K562 (cell line): Measurements from ENCODE around the gene NES. TPM values are rescaled to one million over a fixed set of nuclear protein-coding genes. Genes with fewer than 3 reads are reported as not detected.

ENCODE experiments used
- ATAC-seq: fragments of 200-7000 bp; cut with Tn5 transposase; 3 replicates; pipeline ENCODE4 v1.9.1; 2020; ENCODE audit warnings: moderate library complexity
- BruUV-seq: library from RNA; stranded (reverse); fragments of 400-500 nt; replicated peaks from 2 replicates; lab custom pipeline; 2021; lab: Mats Ljungman, UMichigan
- CTCF ChIA-PET: fragments of 300-600 bp; formaldehyde crosslinking; extraction: SDS; loops from one replicate; lab custom pipeline; 2021; ENCODE audit warnings: low intra/inter-chr PET ratio; lab: Yijun Ruan, JAX
- POLR2A ChIA-PET: fragments of 300-600, 350-650 bp; sonication (Branson Sonifier 250); formaldehyde crosslinking; extraction: SDS; loops from one replicate; lab custom pipeline; 2021; ENCODE audit warnings: antibody characterized with exemption, inconsistent platforms; lab: Yijun Ruan, JAX
- DNase-seq, 4 experiments: peaks; one replicate each; pipeline versions ENCODE4 v3.0.0 to v3.0.0-alpha.2; 2011 to 2018; ENCODE audit warnings: low spot score in 3 of 4, mixed read lengths in 3 of 4; ENCODE audit errors: extremely low read depth in 1 of 4
- FAIRE-seq: peaks from 2 replicates; lab custom pipeline; 2011; peaks lifted over from hg19 to GRCh38; lab: Jason Lieb, UNC
- H2AFZ ChIP-seq: 2 replicates; pipeline ENCODE4 v1.6.0; 2011; ENCODE audit warnings: low read depth, low read length, control low read depth, inconsistent platforms
- H3K27ac ChIP-seq: fragments of 200-600 bp; 3 replicates; pipeline ENCODE4 v1.8.0; 2011; ENCODE audit warnings: low read depth, mild to moderate bottlenecking, control low read depth, inconsistent platforms, low read length, moderate library complexity, mixed read lengths; ENCODE audit errors: extremely low read depth
- H3K27me3 ChIP-seq, 2 experiments: fragments of 300-600 bp in 1 of 2; 2 replicates in 1 of 2; 3 replicates in 1 of 2; pipeline versions ENCODE4 v1.6.0 to v1.8.0; 2011; ENCODE audit warnings: inconsistent platforms in 2 of 2, low read length in 2 of 2, mild to moderate bottlenecking in 1 of 2, mixed read lengths in 1 of 2, moderate library complexity in 1 of 2; ENCODE audit not compliant: control insufficient read depth in 2 of 2, insufficient read depth in 2 of 2
- H3K36me3 ChIP-seq: fragments of 300-600 bp; 3 replicates; pipeline ENCODE4 v1.8.0; 2011; ENCODE audit warnings: mild to moderate bottlenecking, low read length, inconsistent platforms; ENCODE audit not compliant: control insufficient read depth, insufficient read depth
- H3K4me1 ChIP-seq, 2 experiments: fragments of 200-600 bp in 1 of 2; replicated peaks in 1 of 2; 2 replicates in 1 of 2; 3 replicates in 1 of 2; pipeline versions ENCODE4 v1.5.1 to v1.8.0; 2011; ENCODE audit warnings: inconsistent platforms in 2 of 2, low read length in 2 of 2, mild to moderate bottlenecking in 1 of 2, mixed read lengths in 1 of 2, moderate library complexity in 1 of 2; ENCODE audit not compliant: control insufficient read depth in 2 of 2, insufficient read depth in 2 of 2
- H3K4me2 ChIP-seq: 2 replicates; pipeline ENCODE4 v1.6.1; 2011; ENCODE audit warnings: low read length, control low read depth, inconsistent platforms, mixed read lengths; ENCODE audit not compliant: insufficient read depth
- H3K4me3 ChIP-seq: fragments of 200-600 bp; sonication (generic), shearing (Covaris generic); 2 replicates; pipeline ENCODE4 v1.5.1; 2016; ENCODE audit warnings: control low read depth, inconsistent platforms
- H3K79me2 ChIP-seq: fragments of 200-600 bp; 3 replicates; pipeline ENCODE4 v1.8.0; 2011; ENCODE audit warnings: low read length, inconsistent platforms; ENCODE audit not compliant: control insufficient read depth, insufficient read depth
- H3K9ac ChIP-seq, 2 experiments: 2 replicates each; pipeline versions ENCODE4 v1.6.0 to v1.6.1; 2011; ENCODE audit warnings: low read depth in 2 of 2, low read length in 2 of 2, control low read depth in 1 of 2, inconsistent platforms in 1 of 2, mild to moderate bottlenecking in 1 of 2, mixed read lengths in 1 of 2; ENCODE audit not compliant: insufficient read depth in 1 of 2
- H3K9me1 ChIP-seq: one replicate; pipeline ENCODE4 v1.6.0; 2011; ENCODE audit warnings: inconsistent platforms, mild to moderate bottlenecking, low read length, moderate library complexity; ENCODE audit not compliant: control insufficient read depth, insufficient read depth
- H3K9me3 ChIP-seq: replicated peaks from 2 replicates; pipeline ENCODE4 v1.5.1; 2011; ENCODE audit warnings: low read depth, low read length, inconsistent platforms; ENCODE audit not compliant: control insufficient read depth, insufficient read depth
- H4K20me1 ChIP-seq: replicated peaks from 2 replicates; pipeline ENCODE4 v1.6.1; 2011; ENCODE audit warnings: low read length, inconsistent platforms, mixed read lengths; ENCODE audit not compliant: control insufficient read depth, insufficient read depth
- ARID1B ChIP-seq: fragments of 450-650 bp; IDR thresholded peaks from 2 replicates; pipeline ENCODE4 v1.6.1; 2016; ENCODE audit warnings: antibody characterized with exemption, mild to moderate bottlenecking, inconsistent platforms
- HMGXB4 ChIP-seq: sonication (generic); formaldehyde crosslinking; IDR thresholded peaks from 2 replicates; pipeline ENCODE4 v1.8.1; 2023; ENCODE audit warnings: mild to moderate bottlenecking, missing genetic modification reagents
- IFI16 ChIP-seq: fragments of 250-450 bp; sonication (Bioruptor Pico); IDR thresholded peaks from 2 replicates; pipeline ENCODE4 v2.1.2; 2022; ENCODE audit warnings: mild to moderate bottlenecking, inconsistent platforms
- ILK ChIP-seq: fragments of 450-650 bp; IDR thresholded peaks from 2 replicates; pipeline ENCODE4 v1.6.1; 2016; ENCODE audit warnings: missing genetic modification characterization, low read depth, mild to moderate bottlenecking, missing compliant biosample characterization, moderate library complexity, borderline replicate concordance
- LCOR ChIP-seq: sonication (generic); formaldehyde crosslinking; IDR thresholded peaks from 2 replicates; pipeline ENCODE4 v1.8.0; 2022; ENCODE audit warnings: mild to moderate bottlenecking, missing genetic modification reagents
- NEUROD1 ChIP-seq: fragments of 150-350 bp; IDR thresholded peaks from 2 replicates; pipeline ENCODE4 v1.6.1; 2014; ENCODE audit warnings: borderline replicate concordance, low read length, low read depth; ENCODE audit not compliant: partially characterized antibody
- PREB ChIP-seq: sonication (generic); formaldehyde crosslinking; IDR thresholded peaks from 2 replicates; pipeline ENCODE4 v1.8.1; 2023; ENCODE audit warnings: mild to moderate bottlenecking, missing genetic modification reagents
- RBM14 ChIP-seq: fragments of 200-400 bp; formaldehyde crosslinking; IDR thresholded peaks from 2 replicates; pipeline ENCODE4 v1.6.1; 2018; ENCODE audit warnings: low read depth, mild to moderate bottlenecking, low read length, moderate library complexity, borderline replicate concordance; ENCODE audit not compliant: insufficient read depth
- TRIM25 ChIP-seq: fragments of 450-650 bp; IDR thresholded peaks from 2 replicates; pipeline ENCODE4 v1.7.0; 2016; ENCODE audit warnings: borderline replicate concordance
- ZBTB1 ChIP-seq: sonication (generic); formaldehyde crosslinking; IDR thresholded peaks from 2 replicates; pipeline ENCODE4 v1.8.1; 2023; ENCODE audit warnings: missing genetic modification reagents, low read depth, mild to moderate bottlenecking, borderline replicate concordance
- ZFPM2 ChIP-seq: fragments of 250-450 bp; sonication (Bioruptor Pico); IDR thresholded peaks from 2 replicates; pipeline ENCODE4 v1.5.1; 2022; ENCODE audit warnings: mild to moderate bottlenecking
- ZNF23 ChIP-seq: fragments of 250-450 bp; sonication (Bioruptor Pico); IDR thresholded peaks from 2 replicates; pipeline ENCODE4 v1.4.0; 2020; ENCODE audit warnings: mild to moderate bottlenecking
- ZNF518B ChIP-seq: fragments of 250-450 bp; sonication (Bioruptor Pico); IDR thresholded peaks from 2 replicates; pipeline ENCODE4 v1.5.0; 2021; ENCODE audit warnings: mild to moderate bottlenecking, moderate library complexity
- WGBS: fragments of 100-300 bp; shearing (Covaris generic); methylation state at CpG from one replicate; pipeline ENCODE4 v1.1.6; 2016; ENCODE audit warnings: low coverage, mixed read lengths; ENCODE audit not compliant: insufficient coverage; ENCODE audit errors: missing lambda C conversion rate; 5-methylcytosine and 5-hydroxymethylcytosine counted together
- in situ Hi-C: fragments of 300-500 bp; cut with MboI; formaldehyde crosslinking; loops from 4 replicates; pipeline ENCODE4 v1.15.0; 2018; ENCODE audit warnings: inconsistent platforms, mixed read lengths
- intact Hi-C: fragments of 100-400 bp; cut with micrococcal nuclease; formaldehyde crosslinking; loops from 2 replicates; pipeline ENCODE4 v1.14.2; 2022
- polyA plus RNA-seq, 8 experiments: library from polyadenylated mRNA; depleted of rRNA in 4 of 8; stranded (reverse) in 5 of 8; unstranded in 3 of 8; fragments of >200 nt; fragmentation: Nextera tagmentation in 2 of 8; fragmentation: Illumina TruSeq in 1 of 8; extraction: Ambion mirVana in 2 of 8; extraction: Trizol in 1 of 8; gene quantifications; 2 replicates each; pipeline versions ENCODE4 v1.2.1 to v1.2.3, GENCODE V29; 2011 to 2014; ENCODE audit warnings: inconsistent platforms in 1 of 8, missing spikeins in 1 of 8
- total RNA-seq, 7 experiments: library from RNA; depleted of rRNA in 6 of 7; stranded (reverse); fragments of >200 nt in 6 of 7; fragmentation: Illumina TruSeq in 2 of 7; extraction: Trizol in 2 of 7; gene quantifications; 2 replicates each; pipeline versions ENCODE4 v1.2.1 to v1.2.3, GENCODE V29; 2011 to 2021; ENCODE audit warnings: low replicate concordance in 1 of 7

Gene NES
- total and polyA plus RNA-seq, 9 of the 15 experiments (the other 6 are each of a cell fraction or from before 2014, with no cell fraction given), result 0.10 to 8.6 (median 4.2) TPM

GRCh38 chr1:156652992-156653355 is 24.2 kb downstream of the NES start:
- H3K9ac ChIP-seq, result no peak overlapping the region
- CTCF ChIA-PET, result no interaction called here
- in situ Hi-C loops, result no loop called here
- no peaks in the 10 kb centered on the region for H3K27me3 ChIP-seq
- H3K36me3 ChIP-seq, result peaks cover 54% of the 10 kb centered on the region; the same call in 2 of the 3 replicates
- peaks cover 15 to 35% of the 10 kb centered on the region in 2 experiments for H3K4me1 ChIP-seq
- no peak for DNase-seq
- H4K20me1 ChIP-seq, result peaks cover 91% of the 10 kb centered on the region
- H3K4me2 ChIP-seq, result no peak overlapping the region
- peaks cover 51% of the 10 kb centered on the region for H3K79me2 ChIP-seq
- TF ChIP-seq ARID1B, result no peak
- no peak for TF ChIP-seq ILK (tag)
- TF ChIP-seq ZNF518B (CRISPR knock-in tag), result no peak
- no peak for TF ChIP-seq LCOR (CRISPR knock-in tag)
- TF ChIP-seq IFI16 (CRISPR knock-in tag), result no peak
- no peak for TF ChIP-seq ZFPM2 (CRISPR knock-in tag)
- TF ChIP-seq RBM14, result no peak
- no peak for TF ChIP-seq ZBTB1 (CRISPR knock-in tag)
- TF ChIP-seq ZNF23, result no peak
- no peak for TF ChIP-seq TRIM25
- no peak for TF ChIP-seq PREB (CRISPR knock-in tag)
- no peak for TF ChIP-seq NEUROD1
- no peak for TF ChIP-seq HMGXB4
- TF ChIP-seq, all 486 proteins: peak for 0
- Histone ChIP-seq H3K4me3 (no peak overlapping the region), H2AFZ (no peak overlapping the region), H3K27ac (no peak overlapping the region), H3K9me1 (peaks cover 52% of the 10 kb centered on the region), H3K9me3 (no peaks in the 10 kb centered on the region)
- intact Hi-C loops, result no loop called here
- ATAC-seq (no peak), FAIRE-seq (no peak)
- BruUV-seq, result no TSS peak
- POLR2A ChIA-PET, result interaction anchor here (1.1 to 1.6 kb wide), 2 partner anchors 9 to 24 kb away, joined by 4 to 6 read pairs; partner anchors contain the start of gene NES
- WGBS, result 76% methylated on average over 9 of the region's 9 CpGs
